CD14-positive monocyte (primary cell): ENCODE measurements around the gene GABRG3. TPM values are rescaled to one million over a fixed set of nuclear protein-coding genes. Genes with fewer than 3 reads are reported as not detected.

Experiments
- DNase-seq, 3 donors: peaks; one replicate each; pipeline ENCODE4 v3.0.0-alpha.2; 2011 to 2022
- H2AFZ ChIP-seq: 2 replicates; pipeline ENCODE4 v1.6.0; 2012; ENCODE audit warnings: mild to moderate bottlenecking, low read depth, low read length, inconsistent platforms; ENCODE audit not compliant: insufficient read depth, poor library complexity, severe bottlenecking
- H3K27ac ChIP-seq, 2 donors: 1 replicate in 1 of 2; 2 replicates in 1 of 2; pipeline ENCODE4 v1.5.1; 2012 to 2013; ENCODE audit warnings: low read length in 2 of 2, control low read depth in 1 of 2, inconsistent platforms in 1 of 2, low read depth in 1 of 2, mild to moderate bottlenecking in 1 of 2
- H3K27me3 ChIP-seq, 2 donors: one replicate each; pipeline versions ENCODE4 v1.6.0 to v1.6.1; 2011 to 2013; ENCODE audit warnings: low read length in 2 of 2; ENCODE audit not compliant: control insufficient read depth in 2 of 2, insufficient read depth in 2 of 2
- H3K36me3 ChIP-seq, 2 donors: replicated peaks in 1 of 2; 1 replicate in 1 of 2; 2 replicates in 1 of 2; pipeline versions ENCODE4 v1.5.1 to v1.6.1; 2012 to 2013; ENCODE audit warnings: low read length in 2 of 2, control low read depth in 1 of 2, inconsistent platforms in 1 of 2, mild to moderate bottlenecking in 1 of 2; ENCODE audit not compliant: insufficient read depth in 2 of 2, control insufficient read depth in 1 of 2
- H3K4me1 ChIP-seq, 2 donors: 1 replicate in 1 of 2; 2 replicates in 1 of 2; pipeline versions ENCODE4 v1.5.1 to v1.6.1; 2012 to 2013; ENCODE audit warnings: low read length in 2 of 2, control low read depth in 1 of 2, inconsistent platforms in 1 of 2, mild to moderate bottlenecking in 1 of 2, moderate library complexity in 1 of 2; ENCODE audit not compliant: insufficient read depth in 2 of 2, control insufficient read depth in 1 of 2
- H3K4me2 ChIP-seq: replicated peaks from 2 replicates; pipeline ENCODE3; 2012; ENCODE audit warnings: low read length, moderate library complexity, mild to moderate bottlenecking; ENCODE audit not compliant: poor library complexity, severe bottlenecking; ENCODE audit errors: extremely low read depth
- H3K4me3 ChIP-seq, 3 experiments: fragments of 200-600 bp in 1 of 3; sonication (generic) in 1 of 3; replicated peaks in 1 of 3; 1 replicate in 2 of 3; 2 replicates in 1 of 3; pipeline ENCODE4 v1.5.1; 2011 to 2013; ENCODE audit warnings: low read length in 3 of 3, mild to moderate bottlenecking in 3 of 3, control low read depth in 2 of 3, low read depth in 2 of 3, inconsistent platforms in 1 of 3, moderate library complexity in 1 of 3
- H3K79me2 ChIP-seq: 2 replicates; pipeline ENCODE4 v1.6.0; 2012; ENCODE audit warnings: mild to moderate bottlenecking, control low read depth, inconsistent platforms, low read length, moderate library complexity; ENCODE audit not compliant: insufficient read depth
- H3K9ac ChIP-seq: 2 replicates; pipeline ENCODE4 v1.6.0; 2017; ENCODE audit warnings: low read length, mild to moderate bottlenecking; ENCODE audit not compliant: insufficient read depth, poor library complexity, severe bottlenecking
- H3K9me3 ChIP-seq, 2 donors: replicated peaks in 1 of 2; 1 replicate in 1 of 2; 2 replicates in 1 of 2; pipeline versions ENCODE4 v1.5.1 to v1.6.1; 2012 to 2013; ENCODE audit warnings: low read length in 2 of 2, control low read depth in 1 of 2; ENCODE audit not compliant: control insufficient read depth in 1 of 2, insufficient read depth in 1 of 2
- H4K20me1 ChIP-seq: 2 replicates; pipeline ENCODE4 v1.6.0; 2012; ENCODE audit warnings: mild to moderate bottlenecking, low read length, control low read depth, moderate library complexity; ENCODE audit not compliant: insufficient read depth
- H3K27ac Mint-ChIP-seq, 7 donors: one replicate each; pipeline ENCODE4 v1.8.0; 2020; ENCODE audit warnings: mild to moderate bottlenecking in 7 of 7, mixed read lengths in 7 of 7, moderate library complexity in 6 of 7, inconsistent platforms in 2 of 7
- H3K27me3 Mint-ChIP-seq, 3 donors: one replicate each; pipeline ENCODE4 v1.8.0; 2021 to 2022; ENCODE audit warnings: low read depth in 3 of 3, mild to moderate bottlenecking in 3 of 3, mixed read lengths in 3 of 3, moderate library complexity in 3 of 3, inconsistent platforms in 1 of 3
- H3K36me3 Mint-ChIP-seq, 2 donors: one replicate each; pipeline ENCODE4 v1.8.0; 2020; ENCODE audit warnings: mixed read lengths in 2 of 2, inconsistent platforms in 1 of 2, mild to moderate bottlenecking in 1 of 2
- H3K4me1 Mint-ChIP-seq: one replicate; pipeline ENCODE4 v1.8.0; 2020; ENCODE audit warnings: mild to moderate bottlenecking, mixed read lengths
- H3K4me3 Mint-ChIP-seq, 2 donors: one replicate each; pipeline ENCODE4 v1.8.0; 2020; ENCODE audit warnings: mild to moderate bottlenecking in 2 of 2, mixed read lengths in 2 of 2, moderate library complexity in 1 of 2
- H3K9me3 Mint-ChIP-seq, 7 donors: one replicate each; pipeline ENCODE4 v1.8.0; 2020 to 2022; ENCODE audit warnings: mixed read lengths in 7 of 7, mild to moderate bottlenecking in 6 of 7, moderate library complexity in 6 of 7, inconsistent platforms in 2 of 7
- CTCF ChIP-seq: fragments of 200-600 bp; IDR thresholded peaks from one replicate; pipeline ENCODE4 v1.8.0; 2022; ENCODE audit warnings: antibody characterized with exemption, mild to moderate bottlenecking
- WGBS: methylation state at CpG from one replicate; pipeline ENCODE4 v1.1.5; 2013; ENCODE audit warnings: missing lambda C conversion rate; ENCODE audit not compliant: insufficient coverage; 5-methylcytosine and 5-hydroxymethylcytosine counted together
- intact Hi-C, 2 donors: fragments of 100-400 bp; cut with micrococcal nuclease; formaldehyde crosslinking; loops; one replicate each; pipeline versions ENCODE4 v1.15.0 to v1.15.1; 2023
- polyA plus RNA-seq, 3 donors: library from polyadenylated mRNA; depleted of rRNA in 1 of 3; unstranded in 2 of 3; stranded (reverse) in 1 of 3; fragments of 300-500 nt in 2 of 3; fragments of >200 nt in 1 of 3; fragmentation: Illumina TruSeq in 2 of 3; gene quantifications; 1 replicate in 2 of 3; 2 replicates in 1 of 3; pipeline ENCODE4 v1.2.3, GENCODE V29; 2012 to 2021

GABRG3 gene
- polyA plus RNA-seq, 3 donors = not detected

- no peak overlapping the region for H3K27ac Mint-ChIP-seq
- intact Hi-C loops = loop anchor here in 1 of 2 donors (2.0 kb wide), 1 partner anchor 21 kb away; no protein-coding TSS in a partner anchor
- H3K79me2 ChIP-seq = no peaks in the 10 kb centered on the region
- no peaks in the 10 kb centered on the region for H3K4me1 ChIP-seq
- H3K9ac ChIP-seq = no peak overlapping the region
- no peaks in the 10 kb centered on the region for H3K36me3 ChIP-seq
- no peaks in the 10 kb centered on the region for H3K27me3 Mint-ChIP-seq
- 78% methylated on average over 3 of the region's 5 CpGs for WGBS
- no peaks in the 10 kb centered on the region for H4K20me1 ChIP-seq
- H3K36me3 Mint-ChIP-seq = no peaks in the 10 kb centered on the region
- H3K9me3 Mint-ChIP-seq = peaks cover 0 to 16% (median 7%) of the 10 kb centered on the region in 7 donors
- no peaks in the 10 kb centered on the region for H3K4me1 Mint-ChIP-seq
- no peak overlapping the region for H3K4me3 Mint-ChIP-seq
- no peak overlapping the region for H3K4me2 ChIP-seq
- H3K27ac ChIP-seq = no peak overlapping the region
- DNase-seq = no peak
- H3K9me3 ChIP-seq = peaks cover 9 to 18% of the 10 kb centered on the region in 2 donors
- H3K27me3 ChIP-seq = no peaks in the 10 kb centered on the region
- H2AFZ ChIP-seq = no peak overlapping the region
- H3K4me3 ChIP-seq = no peak overlapping the region
- no peak for TF ChIP-seq CTCF
Measured at GRCh38 chr15:27077790-27078189, 106.8 kb downstream of the GABRG3 start.

- H2AFZ ChIP-seq = no peak overlapping the region
- H3K36me3 ChIP-seq = no peaks in the 10 kb centered on the region
- H3K79me2 ChIP-seq = no peaks in the 10 kb centered on the region
- H3K4me3 Mint-ChIP-seq = no peak overlapping the region
- no peak for TF ChIP-seq CTCF
- H3K27me3 ChIP-seq = no peaks in the 10 kb centered on the region
- WGBS = 86% methylated on average over 6 of the region's 10 CpGs
- H3K4me2 ChIP-seq = no peak overlapping the region
- no peak overlapping the region for H3K27ac Mint-ChIP-seq
- no peaks in the 10 kb centered on the region for H3K4me1 Mint-ChIP-seq
- peaks cover 2 to 14% (median 6%) of the 10 kb centered on the region in 7 donors for H3K9me3 Mint-ChIP-seq
- intact Hi-C loops = no loop called here
- DNase-seq = no peak
- H3K9ac ChIP-seq = no peak overlapping the region
- H3K4me3 ChIP-seq = no peak overlapping the region
- H3K36me3 Mint-ChIP-seq = no peaks in the 10 kb centered on the region
- no peaks in the 10 kb centered on the region for H3K4me1 ChIP-seq
- H3K9me3 ChIP-seq = peaks cover 7 to 11% of the 10 kb centered on the region in 2 donors
- no peak overlapping the region for H3K27ac ChIP-seq
- peaks cover 0 to 1% (median 1%) of the 10 kb centered on the region in 3 donors for H3K27me3 Mint-ChIP-seq
- no peaks in the 10 kb centered on the region for H4K20me1 ChIP-seq
Measured at GRCh38 chr15:27081676-27082418, 110.9 kb downstream of the GABRG3 start.
